Measurements from ENCODE around the gene FMNL1. TPM values are rescaled to one million over a fixed set of nuclear protein-coding genes. Genes with fewer than 3 reads are reported as not detected.

The FMNL1 gene
- polyA plus RNA-seq, 3 donors: 23.8 to 826 (median 24.8) TPM

DNA sequence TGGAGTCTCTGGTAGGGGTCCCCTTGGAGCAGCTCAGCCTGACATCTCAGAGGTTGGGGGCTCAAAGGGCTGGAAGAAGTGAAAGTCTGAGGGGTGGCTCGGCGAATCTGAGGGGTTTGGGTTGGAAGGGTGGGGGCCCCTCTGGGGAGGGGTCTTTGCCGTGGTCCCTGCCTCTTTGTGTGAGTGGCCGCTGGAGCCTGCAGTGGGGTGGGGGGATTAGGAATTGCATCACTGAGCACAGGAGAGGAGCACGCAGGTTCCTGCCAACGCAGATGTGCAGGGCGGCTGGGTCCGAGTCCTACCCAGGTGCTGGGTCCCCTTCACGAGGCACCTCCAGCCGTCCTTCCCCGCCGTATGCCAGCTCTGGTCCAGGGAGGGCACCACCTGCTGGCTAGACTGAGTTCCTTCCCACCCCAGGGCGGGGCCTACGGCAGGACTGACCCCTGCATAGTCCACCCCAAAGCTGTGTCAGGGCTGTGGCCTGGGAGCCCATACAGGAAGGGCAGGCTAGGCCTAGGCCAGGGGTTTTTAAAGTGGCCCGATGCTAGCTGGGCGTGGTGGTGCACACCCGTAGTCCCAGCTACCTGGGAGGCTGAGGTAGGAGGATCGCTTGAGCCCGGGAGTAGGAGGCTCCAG, 9.9 kb downstream of the FMNL1 start:
- 68% methylated on average over 14 of the region's 19 CpGs for WGBS (ENCODE audit: insufficient coverage)
- Mint-ChIP-seq H3K4me3 (peak overlapping the region in 1 of 2 donors; percentile 39), H3K27ac (peak overlapping the region; percentile 40 to 100 (median 98)), H3K27me3 (ENCODE audit: low read depth in 3 of 3) (peaks cover 0 to 4% (median under 1%) of the 10 kb centered on the region in 3 donors), H3K36me3 (peaks cover 66 to 78% of the 10 kb centered on the region in 2 donors), H3K9me3 (peaks cover 0 to 1% (median 0%) of the 10 kb centered on the region in 7 donors), H3K4me1 (peaks cover 90% of the 10 kb centered on the region)
- no peaks in the 10 kb centered on the region for H3K9me3 ChIP-seq (replicated peaks in 1 of 2; ENCODE audit: control insufficient read depth in 1 of 2, insufficient read depth in 1 of 2, low read length in 2 of 2)
- no peaks in the 10 kb centered on the region for H3K27me3 ChIP-seq (ENCODE audit: control insufficient read depth in 2 of 2, insufficient read depth in 2 of 2, low read length in 2 of 2)
- H3K36me3 ChIP-seq (replicated peaks in 1 of 2; ENCODE audit: control insufficient read depth in 1 of 2, insufficient read depth in 2 of 2, low read length in 2 of 2): peaks cover 47 to 52% of the 10 kb centered on the region in 2 donors
- peaks cover 74% of the 10 kb centered on the region for H4K20me1 ChIP-seq (ENCODE audit: insufficient read depth, low read length)
- H3K79me2 ChIP-seq (ENCODE audit: insufficient read depth, low read length): peaks cover 97% of the 10 kb centered on the region
- peak overlapping the region; percentile 17 to 99 for H3K27ac ChIP-seq (ENCODE audit: low read depth in 1 of 2, low read length in 2 of 2)
- H3K4me2 ChIP-seq (replicated peaks; ENCODE audit: extremely low read depth, low read length, poor library complexity, severe bottlenecking): peak overlapping the region; percentile 98
- TF ChIP-seq, protein P1, sequence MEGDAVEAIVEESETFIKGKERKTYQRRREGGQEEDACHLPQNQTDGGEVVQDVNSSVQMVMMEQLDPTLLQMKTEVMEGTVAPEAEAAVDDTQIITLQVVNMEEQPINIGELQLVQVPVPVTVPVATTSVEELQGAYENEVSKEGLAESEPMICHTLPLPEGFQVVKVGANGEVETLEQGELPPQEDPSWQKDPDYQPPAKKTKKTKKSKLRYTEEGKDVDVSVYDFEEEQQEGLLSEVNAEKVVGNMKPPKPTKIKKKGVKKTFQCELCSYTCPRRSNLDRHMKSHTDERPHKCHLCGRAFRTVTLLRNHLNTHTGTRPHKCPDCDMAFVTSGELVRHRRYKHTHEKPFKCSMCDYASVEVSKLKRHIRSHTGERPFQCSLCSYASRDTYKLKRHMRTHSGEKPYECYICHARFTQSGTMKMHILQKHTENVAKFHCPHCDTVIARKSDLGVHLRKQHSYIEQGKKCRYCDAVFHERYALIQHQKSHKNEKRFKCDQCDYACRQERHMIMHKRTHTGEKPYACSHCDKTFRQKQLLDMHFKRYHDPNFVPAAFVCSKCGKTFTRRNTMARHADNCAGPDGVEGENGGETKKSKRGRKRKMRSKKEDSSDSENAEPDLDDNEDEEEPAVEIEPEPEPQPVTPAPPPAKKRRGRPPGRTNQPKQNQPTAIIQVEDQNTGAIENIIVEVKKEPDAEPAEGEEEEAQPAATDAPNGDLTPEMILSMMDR (IDR thresholded peaks at IDR 0.05): peak; percentile 76
- H3K9ac ChIP-seq (ENCODE audit: insufficient read depth, low read length, poor library complexity, severe bottlenecking): peak overlapping the region; percentile 91
- no peak overlapping the region for H2AFZ ChIP-seq (ENCODE audit: insufficient read depth, low read depth, low read length, poor library complexity, severe bottlenecking)
- peak overlapping the region in 1 of 3 experiments; percentile 71 for H3K4me3 ChIP-seq (replicated peaks in 1 of 3; ENCODE audit: low read depth in 2 of 3, low read length in 3 of 3)
- H3K4me1 ChIP-seq (ENCODE audit: control insufficient read depth in 1 of 2, insufficient read depth in 2 of 2, low read length in 2 of 2): peaks cover 92% of the 10 kb centered on the region in 2 donors
- DNase-seq: peak; percentile 57 to 59 (median 57)
- intact Hi-C loops (cut with micrococcal nuclease): loop anchor here in 1 of 2 donors (1.0 kb wide), 1 partner anchor 11 kb away; no protein-coding TSS in a partner anchor

DNA sequence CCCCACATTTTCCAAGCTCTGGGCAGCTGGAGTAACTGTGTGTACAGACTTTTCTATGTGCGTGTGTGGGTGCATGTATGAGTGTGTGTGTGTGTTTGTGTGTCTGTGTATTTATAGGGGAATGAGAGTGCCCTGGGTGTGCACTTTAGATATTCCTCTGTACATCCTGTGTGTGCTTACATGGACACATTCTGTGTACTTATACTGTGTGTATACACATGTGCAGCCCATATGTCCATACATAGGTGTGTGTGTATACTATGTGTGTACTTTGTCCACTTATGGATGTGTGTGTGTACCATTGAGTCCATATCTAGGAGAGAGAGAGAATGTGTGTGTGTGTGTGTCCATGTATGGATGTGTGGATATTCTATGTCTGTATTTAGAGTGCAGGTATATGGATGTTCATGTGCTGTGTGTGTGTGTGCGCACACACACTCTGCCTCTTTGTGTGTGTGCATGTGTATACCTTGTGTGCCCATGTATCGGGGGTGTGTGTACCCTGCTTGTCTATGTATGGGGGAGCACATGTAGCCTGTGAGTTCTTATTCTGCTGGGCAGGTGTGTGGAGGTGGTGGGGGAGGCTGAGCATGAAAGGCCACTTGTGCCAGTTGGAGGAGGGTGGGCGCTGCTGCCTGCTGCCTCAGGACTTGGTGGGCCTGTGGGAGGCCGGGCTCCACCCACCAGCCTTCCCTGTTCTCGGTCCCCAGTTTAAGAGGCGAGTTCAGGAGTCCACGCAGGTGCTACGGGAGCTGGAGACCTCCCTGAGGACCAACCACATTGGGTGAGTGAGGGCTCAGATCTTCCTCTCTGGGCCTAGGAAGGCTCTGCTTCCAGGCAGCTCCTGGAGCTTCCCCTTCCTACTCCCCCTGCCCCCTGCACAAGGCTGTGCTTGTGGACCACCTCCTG, 11.1 kb downstream of the FMNL1 start:
- TF ChIP-seq, protein P1 (IDR thresholded peaks at IDR 0.05): no peak
- H3K9me3 Mint-ChIP-seq: peaks cover 0 to 1% (median 0%) of the 10 kb centered on the region in 7 donors
- no peaks in the 10 kb centered on the region for H3K27me3 ChIP-seq (ENCODE audit: control insufficient read depth in 2 of 2, insufficient read depth in 2 of 2, low read length in 2 of 2)
- peak overlapping the region in 6 of 7 donors; percentile 49 to 100 (median 84) for H3K27ac Mint-ChIP-seq
- H3K36me3 ChIP-seq (replicated peaks in 1 of 2; ENCODE audit: control insufficient read depth in 1 of 2, insufficient read depth in 2 of 2, low read length in 2 of 2): peaks cover 58 to 64% of the 10 kb centered on the region in 2 donors
- peaks cover 83% of the 10 kb centered on the region for H3K4me1 Mint-ChIP-seq
- H3K27me3 Mint-ChIP-seq (ENCODE audit: low read depth in 3 of 3): peaks cover 0 to 4% (median 0%) of the 10 kb centered on the region in 3 donors
- no peak overlapping the region for H3K4me3 Mint-ChIP-seq
- no peak overlapping the region for H3K9ac ChIP-seq (ENCODE audit: insufficient read depth, low read length, poor library complexity, severe bottlenecking)
- no peak for DNase-seq
- 98% methylated on average over 6 of the region's 9 CpGs for WGBS (ENCODE audit: insufficient coverage)
- no peak overlapping the region for H2AFZ ChIP-seq (ENCODE audit: insufficient read depth, low read depth, low read length, poor library complexity, severe bottlenecking)
- H3K79me2 ChIP-seq (ENCODE audit: insufficient read depth, low read length): peaks cover 97% of the 10 kb centered on the region
- H3K4me1 ChIP-seq (ENCODE audit: control insufficient read depth in 1 of 2, insufficient read depth in 2 of 2, low read length in 2 of 2): peaks cover 80 to 81% of the 10 kb centered on the region in 2 donors
- H4K20me1 ChIP-seq (ENCODE audit: insufficient read depth, low read length): peaks cover 85% of the 10 kb centered on the region
- intact Hi-C loops (cut with micrococcal nuclease): loop anchor here in 1 of 2 donors (1.0 kb wide), 1 partner anchor 12 kb away; no protein-coding TSS in a partner anchor
- peaks cover 76 to 85% of the 10 kb centered on the region in 2 donors for H3K36me3 Mint-ChIP-seq
- H3K4me3 ChIP-seq (replicated peaks in 1 of 3; ENCODE audit: low read depth in 2 of 3, low read length in 3 of 3): peak overlapping the region in 1 of 3 experiments; percentile 4
- H3K9me3 ChIP-seq (replicated peaks in 1 of 2; ENCODE audit: control insufficient read depth in 1 of 2, insufficient read depth in 1 of 2, low read length in 2 of 2): no peaks in the 10 kb centered on the region
- H3K4me2 ChIP-seq (replicated peaks; ENCODE audit: extremely low read depth, low read length, poor library complexity, severe bottlenecking): no peak overlapping the region
- peak overlapping the region; percentile 34 to 99 for H3K27ac ChIP-seq (ENCODE audit: low read depth in 1 of 2, low read length in 2 of 2)

All from CD14-positive monocyte (primary cell).